ENCODE data around the gene CELA3A.

The CELA3A gene

DNA sequence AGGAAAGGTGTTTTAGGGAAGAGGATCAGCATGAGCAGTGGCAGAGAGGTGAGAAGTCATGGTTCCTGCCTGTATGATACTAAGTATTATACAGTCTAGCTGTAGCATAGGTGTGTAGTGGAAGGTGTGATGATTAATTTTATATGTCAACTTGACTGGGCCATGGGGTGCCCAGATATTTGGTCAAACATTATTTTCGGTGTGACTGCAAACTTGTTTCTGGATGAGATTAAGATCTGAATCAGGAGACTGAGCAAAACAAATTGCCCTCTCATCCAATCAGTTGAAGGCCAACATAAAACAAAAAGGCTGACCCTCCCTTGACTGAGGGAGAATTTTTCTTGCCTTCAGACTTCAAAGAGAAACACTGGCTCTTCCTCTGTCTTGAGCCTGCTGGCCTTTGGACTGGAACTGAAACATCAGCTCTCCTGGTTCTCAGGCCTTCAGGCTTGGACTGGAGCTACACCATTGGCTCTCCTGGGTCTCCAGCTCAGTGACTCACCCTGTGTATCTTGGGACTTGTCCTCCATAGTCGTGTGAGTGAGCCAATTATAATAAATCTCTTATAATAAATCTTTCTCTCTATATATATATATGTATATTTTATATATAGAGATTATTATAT lies 44.3 kb downstream of the CELA3A start:
- TF ChIP-seq, protein P1, sequence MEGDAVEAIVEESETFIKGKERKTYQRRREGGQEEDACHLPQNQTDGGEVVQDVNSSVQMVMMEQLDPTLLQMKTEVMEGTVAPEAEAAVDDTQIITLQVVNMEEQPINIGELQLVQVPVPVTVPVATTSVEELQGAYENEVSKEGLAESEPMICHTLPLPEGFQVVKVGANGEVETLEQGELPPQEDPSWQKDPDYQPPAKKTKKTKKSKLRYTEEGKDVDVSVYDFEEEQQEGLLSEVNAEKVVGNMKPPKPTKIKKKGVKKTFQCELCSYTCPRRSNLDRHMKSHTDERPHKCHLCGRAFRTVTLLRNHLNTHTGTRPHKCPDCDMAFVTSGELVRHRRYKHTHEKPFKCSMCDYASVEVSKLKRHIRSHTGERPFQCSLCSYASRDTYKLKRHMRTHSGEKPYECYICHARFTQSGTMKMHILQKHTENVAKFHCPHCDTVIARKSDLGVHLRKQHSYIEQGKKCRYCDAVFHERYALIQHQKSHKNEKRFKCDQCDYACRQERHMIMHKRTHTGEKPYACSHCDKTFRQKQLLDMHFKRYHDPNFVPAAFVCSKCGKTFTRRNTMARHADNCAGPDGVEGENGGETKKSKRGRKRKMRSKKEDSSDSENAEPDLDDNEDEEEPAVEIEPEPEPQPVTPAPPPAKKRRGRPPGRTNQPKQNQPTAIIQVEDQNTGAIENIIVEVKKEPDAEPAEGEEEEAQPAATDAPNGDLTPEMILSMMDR (IDR thresholded peaks at IDR 0.05; ENCODE audit: insufficient read depth, low read length, poor library complexity, severe bottlenecking) = no peak
- no peak for DNase-seq (ENCODE audit: extremely low read depth, insufficient read length)
- no peaks in the 10 kb centered on the region for H3K36me3 ChIP-seq (ENCODE audit: control insufficient read depth, insufficient read depth, low read length)

DNA sequence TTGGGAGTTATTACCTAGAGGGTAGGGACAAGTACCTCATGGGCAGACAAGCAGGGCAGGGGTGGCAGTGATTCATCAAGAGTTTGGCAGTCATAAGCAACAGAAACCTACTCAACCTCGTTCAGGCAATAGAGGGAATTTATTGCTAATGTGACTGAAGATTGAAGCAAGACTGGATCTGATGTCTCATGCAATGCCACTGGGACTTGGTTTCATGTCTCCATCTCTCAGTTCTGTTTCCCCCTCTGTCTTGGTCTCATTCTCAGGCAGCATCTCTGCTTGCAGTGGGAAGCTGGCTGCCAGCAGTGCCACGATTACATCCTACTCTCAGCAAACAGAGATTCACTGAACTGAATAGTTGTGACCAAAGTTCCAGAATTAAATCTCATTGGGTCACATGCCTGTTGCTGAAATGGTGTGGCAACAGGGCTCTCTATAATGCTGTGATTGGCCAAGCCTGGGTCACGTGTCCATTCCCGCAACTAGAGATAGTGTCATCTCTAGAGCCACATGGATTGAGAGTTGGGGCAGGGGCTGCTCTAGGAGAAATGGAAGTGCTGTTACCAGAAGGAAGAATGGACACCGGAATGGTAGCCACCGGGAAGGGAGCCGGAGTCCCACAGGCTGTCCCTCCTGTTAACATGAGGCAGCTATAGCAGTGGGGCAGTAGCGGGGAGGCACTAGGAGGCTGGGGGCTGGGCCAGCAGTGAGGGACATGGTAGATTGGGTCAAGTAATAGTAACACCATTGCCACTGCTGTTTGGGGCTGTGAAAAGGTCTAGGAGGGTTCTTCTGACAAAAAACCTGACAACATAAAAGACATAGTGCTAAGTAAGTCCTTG lies 47.1 kb downstream of the CELA3A start:
- Histone ChIP-seq H3K4me3 (replicated peaks; ENCODE audit: low read depth, low read length) (no peak overlapping the region), H3K27me3 (replicated peaks; ENCODE audit: control insufficient read depth, insufficient read depth, low read length) (no peaks in the 10 kb centered on the region), H3K36me3 (ENCODE audit: control insufficient read depth, insufficient read depth, low read length) (no peaks in the 10 kb centered on the region)
- DNase-seq (ENCODE audit: extremely low read depth, insufficient read length) = no peak
- TF ChIP-seq, protein P1 (IDR thresholded peaks at IDR 0.05; ENCODE audit: insufficient read depth, low read length, poor library complexity, severe bottlenecking) = no peak

More for the DNA sequence above, 44.3 kb downstream of the CELA3A start:
- H3K4me3 ChIP-seq (replicated peaks; ENCODE audit: low read depth, low read length) = no peak overlapping the region
- H3K27me3 ChIP-seq (replicated peaks; ENCODE audit: control insufficient read depth, insufficient read depth, low read length) = no peaks in the 10 kb centered on the region

DNA sequence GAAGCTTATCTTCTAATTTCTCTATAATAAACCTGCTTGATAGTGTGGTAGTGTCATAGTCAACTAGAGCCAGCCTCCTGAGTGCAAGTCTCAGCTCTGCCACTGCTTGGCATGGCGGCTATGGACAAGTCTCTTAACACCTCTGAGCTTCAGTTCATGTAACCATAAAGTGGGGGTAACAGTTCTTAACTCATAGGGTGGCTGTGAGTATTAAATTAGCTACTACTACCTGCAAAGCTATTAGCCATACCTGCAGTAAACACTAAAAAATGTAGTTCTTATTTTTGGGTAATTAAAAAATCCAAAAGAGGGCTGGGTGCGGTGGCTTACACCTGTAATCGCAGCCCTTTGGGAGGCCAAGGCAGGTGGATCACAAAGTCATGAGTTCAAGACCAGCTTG lies 48.9 kb downstream of the CELA3A start:
- no peak for DNase-seq (ENCODE audit: extremely low read depth, insufficient read length)
- TF ChIP-seq, protein P1 (IDR thresholded peaks at IDR 0.05; ENCODE audit: insufficient read depth, low read length, poor library complexity, severe bottlenecking) = no peak
- H3K36me3 ChIP-seq (ENCODE audit: control insufficient read depth, insufficient read depth, low read length) = no peaks in the 10 kb centered on the region
- no peaks in the 10 kb centered on the region for H3K27me3 ChIP-seq (replicated peaks; ENCODE audit: control insufficient read depth, insufficient read depth, low read length)
- no peak overlapping the region for H3K4me3 ChIP-seq (replicated peaks; ENCODE audit: low read depth, low read length)

DNA sequence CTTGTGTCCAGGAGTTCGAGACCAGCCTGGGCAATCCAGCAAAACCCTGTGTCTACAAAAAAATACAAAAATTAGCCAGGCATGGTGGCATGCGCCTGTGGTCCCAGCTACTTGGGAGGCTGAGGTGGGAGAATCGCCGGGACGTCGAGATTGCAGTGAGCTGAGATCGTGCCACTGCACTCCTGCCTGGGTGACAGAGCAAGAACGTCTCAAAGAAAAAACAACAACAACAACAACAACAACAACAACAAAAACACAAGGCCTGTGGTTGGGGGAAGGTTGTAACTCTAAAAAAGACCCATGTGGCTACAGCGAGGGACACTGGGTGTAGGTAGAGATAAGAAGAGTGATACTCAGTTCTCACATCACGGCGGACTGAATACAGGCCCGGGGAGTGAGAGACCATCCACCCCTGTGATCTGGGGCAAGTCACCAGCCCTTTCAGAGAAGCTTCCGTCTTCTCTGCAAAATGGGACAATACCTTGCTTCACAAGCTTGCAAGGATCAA lies 50.2 kb downstream of the CELA3A start:
- DNase-seq (ENCODE audit: extremely low read depth, insufficient read length) = no peak
- H3K36me3 ChIP-seq (ENCODE audit: control insufficient read depth, insufficient read depth, low read length) = peaks cover 2% of the 10 kb centered on the region; the same call in 1 of the 2 replicates
- H3K4me3 ChIP-seq (replicated peaks; ENCODE audit: low read depth, low read length) = no peak overlapping the region
- TF ChIP-seq, protein P1 (IDR thresholded peaks at IDR 0.05; ENCODE audit: insufficient read depth, low read length, poor library complexity, severe bottlenecking) = no peak
- no peaks in the 10 kb centered on the region for H3K27me3 ChIP-seq (replicated peaks; ENCODE audit: control insufficient read depth, insufficient read depth, low read length)

DNA sequence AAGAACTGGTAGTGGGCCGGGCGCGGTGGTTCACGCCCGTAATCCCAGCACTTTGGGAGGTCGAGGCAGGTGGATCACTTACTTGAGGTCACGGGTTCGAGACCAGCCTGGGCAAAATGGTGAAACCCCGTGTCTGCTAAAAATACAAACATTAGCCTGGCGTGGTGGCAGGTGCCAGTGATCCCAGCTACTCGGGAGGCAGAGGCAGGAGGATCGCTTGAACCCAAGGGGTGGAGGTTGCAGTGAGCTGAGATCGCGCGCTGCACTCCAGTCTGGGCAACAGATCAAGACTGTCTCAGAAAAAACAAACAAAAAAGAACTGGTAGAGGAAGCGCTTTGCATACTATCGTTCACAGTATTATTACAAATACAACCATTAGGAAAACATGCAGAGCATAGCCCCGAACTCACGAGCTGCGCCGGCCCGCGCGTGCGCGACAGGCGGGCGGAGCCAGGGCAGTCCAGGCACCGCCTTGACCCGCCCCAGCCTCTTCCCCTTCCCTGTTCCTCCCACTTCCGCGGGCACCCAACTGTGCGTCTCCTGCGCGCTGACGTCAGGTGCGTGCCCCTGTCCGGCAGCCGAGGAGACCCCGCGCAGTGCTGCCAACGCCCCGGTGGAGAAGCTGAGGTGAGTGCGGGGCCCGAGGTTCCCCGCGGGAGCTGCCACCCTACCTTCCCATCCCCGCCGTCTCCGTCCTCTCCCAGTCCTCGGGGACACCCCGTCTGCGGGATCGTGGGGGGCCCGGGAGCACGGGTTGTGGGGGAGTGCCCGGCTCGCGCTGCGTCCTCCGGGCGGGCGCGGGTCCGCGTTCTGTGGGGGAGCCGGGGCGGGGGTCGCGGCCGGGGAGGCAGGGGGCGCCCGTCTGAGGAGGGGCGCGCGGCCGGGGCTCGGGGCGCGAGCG lies 50.9 kb downstream of the CELA3A start, which contains the start of gene CDC42:
Gene CDC42, plus strand, starts transcription at position 595 of the 902 bp plus-strand sequence. CDS start 25,770 bp downstream, outside the sequence.
- Histone ChIP-seq H3K4me3 (replicated peaks; ENCODE audit: low read depth, low read length) (peak within 1 kb of the TSS; percentile 84), H3K27me3 (replicated peaks; ENCODE audit: control insufficient read depth, insufficient read depth, low read length) (no peaks in the 10 kb centered on the region), H3K36me3 (ENCODE audit: control insufficient read depth, insufficient read depth, low read length) (peaks cover 2% of the 10 kb centered on the region; the same call in 1 of the 2 replicates)
- DNase-seq (ENCODE audit: extremely low read depth, insufficient read length) = peak; percentile 98
- TF ChIP-seq, protein P1 (IDR thresholded peaks at IDR 0.05; ENCODE audit: insufficient read depth, low read length, poor library complexity, severe bottlenecking) = no peak

Data from GM06990 (cell line).